Ovary (tissue), 9 donors: ENCODE measurements around the gene SEMA4D. TPM values are rescaled to one million over a fixed set of nuclear protein-coding genes. Genes with fewer than 3 reads are reported as not detected.

Experiments
- DNase-seq, 5 donors: peaks; one replicate each; pipeline ENCODE4 v3.0.0-alpha.2; 2019 to 2020
- H3K27ac ChIP-seq, 2 donors: fragments of 200-600 bp; one replicate each; pipeline versions ENCODE4 v1.5.1 to v1.8.0; 2019 to 2022
- H3K27me3 ChIP-seq: fragments of 200-600 bp; one replicate; pipeline ENCODE4 v1.8.0; 2022
- H3K36me3 ChIP-seq: fragments of 200-600 bp; sonication (generic); one replicate; pipeline ENCODE4 v1.5.1; 2019
- H3K4me1 ChIP-seq: one replicate; pipeline ENCODE4 v1.8.1; 2013; ENCODE audit warnings: mild to moderate bottlenecking, moderate library complexity; ENCODE audit not compliant: insufficient read depth
- H3K4me3 ChIP-seq: fragments of 200-600 bp; sonication (generic); one replicate; pipeline ENCODE4 v1.5.1; 2017
- H3K9me3 ChIP-seq, 2 donors: fragments of 200-600 bp in 1 of 2; sonication (generic) in 1 of 2; one replicate each; pipeline versions ENCODE4 v1.5.1 to v1.8.1; 2013 to 2019; ENCODE audit warnings: mild to moderate bottlenecking in 1 of 2, moderate library complexity in 1 of 2
- EP300 ChIP-seq: sonication (generic); formaldehyde crosslinking; IDR thresholded peaks from one replicate; pipeline ENCODE4 v1.6.1; 2017; ENCODE audit warnings: antibody characterized with exemption
- POLR2A ChIP-seq: fragments of 450-650 bp; IDR thresholded peaks from one replicate; pipeline ENCODE4 v1.6.1; 2017; ENCODE audit warnings: antibody characterized with exemption, mild to moderate bottlenecking, moderate library complexity
- WGBS, 3 donors: extraction: QIAGEN DNeasy Blood & Tissue Kit in 1 of 3; methylation state at CpG; one replicate each; pipeline versions ENCODE4 v1.1.5 to v1.1.7; 2013 to 2017; 5-methylcytosine and 5-hydroxymethylcytosine counted together
- intact Hi-C, 4 donors: fragments of 100-400 bp; cut with DNase I; formaldehyde crosslinking; loops; one replicate each; pipeline versions ENCODE4 v1.11.0 to v1.15.1; 2022 to 2023
- polyA plus RNA-seq, 2 donors: library from polyadenylated mRNA; stranded (reverse); fragments of 200-250 nt in 1 of 2; fragments of 350-450 nt in 1 of 2; fragmentation: Illumina TruSeq in 1 of 2; extraction: RNeasy Lipid Tissue Mini Kit (QIAGEN cat#74804) in 1 of 2; gene quantifications; one replicate each; pipeline ENCODE4 v1.2.3, GENCODE V29; 2013 to 2014
- total RNA-seq, 7 donors: library from RNA; depleted of rRNA in 2 of 7; stranded (reverse); fragments of >200 nt in 2 of 7; fragmentation: NEBNext Ultra II Directional in 3 of 7; extraction: Animal tissue kit (Norgen Biotek cat#: 25700) in 3 of 7; gene quantifications; one replicate each; pipeline versions ENCODE4 v1.1.0 to v1.2.4, GENCODE V29; 2016 to 2023
- TF ChIP-seq, protein P1 (sequence below), 3 donors: fragments of 450-650 bp in 2 of 3; fragments of 200-600 bp in 1 of 3; IDR thresholded peaks; one replicate each; pipeline versions ENCODE4 v1.5.1 to v1.8.0; 2016 to 2022; ENCODE audit warnings: antibody characterized with exemption in 3 of 3, mild to moderate bottlenecking in 1 of 3
- donor health status: DM: no; HTN: no; CAD: no; lungs with moderate emphysema.
- donor health status: DM: no; HTN: no; CAD: no.
- donor health status: Bipolar disorder and iron deficiency.
- donor health status: DM: yes; HTN: yes; CAD: no.
- donor health status: DM: no; HTN: no; CAD: no.
- donor health status: DM: yes; HTN: yes; CAD: no.

Gene SEMA4D
- total and polyA plus RNA-seq, 9 donors = 6.0 to 27.2 (median 16.7) TPM

DNA sequence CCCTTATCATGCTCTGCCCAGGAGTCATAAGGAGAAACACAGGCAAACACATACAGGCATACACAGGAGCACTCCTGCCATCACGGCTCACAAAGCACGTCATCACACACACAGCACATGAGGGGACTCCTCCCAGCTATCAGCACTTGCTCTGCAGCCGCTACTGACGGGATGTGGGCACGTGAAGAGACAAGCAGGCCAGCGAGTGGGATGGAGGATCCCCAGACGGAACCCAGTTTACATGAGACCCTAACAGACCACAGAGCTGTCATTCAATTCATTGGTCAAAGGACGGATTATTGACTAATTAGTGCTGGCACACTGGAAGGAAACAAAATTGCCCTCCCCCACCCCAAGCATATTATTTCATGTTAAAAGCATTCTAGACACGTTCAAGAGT, 53.6 kb downstream of the SEMA4D start:
- H3K4me1 ChIP-seq = peaks cover 6% of the 10 kb centered on the region
- no peak for DNase-seq
- H3K27ac ChIP-seq = no peak overlapping the region
- H3K36me3 ChIP-seq = no peaks in the 10 kb centered on the region
- H3K9me3 ChIP-seq = no peaks in the 10 kb centered on the region
- no peaks in the 10 kb centered on the region for H3K27me3 ChIP-seq
- WGBS, 3 donors = 82 to 84% (median 83%) methylated on average over 9 of the region's 9 CpGs
- TF ChIP-seq, protein P1, sequence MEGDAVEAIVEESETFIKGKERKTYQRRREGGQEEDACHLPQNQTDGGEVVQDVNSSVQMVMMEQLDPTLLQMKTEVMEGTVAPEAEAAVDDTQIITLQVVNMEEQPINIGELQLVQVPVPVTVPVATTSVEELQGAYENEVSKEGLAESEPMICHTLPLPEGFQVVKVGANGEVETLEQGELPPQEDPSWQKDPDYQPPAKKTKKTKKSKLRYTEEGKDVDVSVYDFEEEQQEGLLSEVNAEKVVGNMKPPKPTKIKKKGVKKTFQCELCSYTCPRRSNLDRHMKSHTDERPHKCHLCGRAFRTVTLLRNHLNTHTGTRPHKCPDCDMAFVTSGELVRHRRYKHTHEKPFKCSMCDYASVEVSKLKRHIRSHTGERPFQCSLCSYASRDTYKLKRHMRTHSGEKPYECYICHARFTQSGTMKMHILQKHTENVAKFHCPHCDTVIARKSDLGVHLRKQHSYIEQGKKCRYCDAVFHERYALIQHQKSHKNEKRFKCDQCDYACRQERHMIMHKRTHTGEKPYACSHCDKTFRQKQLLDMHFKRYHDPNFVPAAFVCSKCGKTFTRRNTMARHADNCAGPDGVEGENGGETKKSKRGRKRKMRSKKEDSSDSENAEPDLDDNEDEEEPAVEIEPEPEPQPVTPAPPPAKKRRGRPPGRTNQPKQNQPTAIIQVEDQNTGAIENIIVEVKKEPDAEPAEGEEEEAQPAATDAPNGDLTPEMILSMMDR (IDR thresholded peaks at IDR 0.05) = no peak
- TF ChIP-seq EP300 = no peak
- TF ChIP-seq POLR2A = no peak
- intact Hi-C loops = no loop called here
- no peak overlapping the region for H3K4me3 ChIP-seq

DNA sequence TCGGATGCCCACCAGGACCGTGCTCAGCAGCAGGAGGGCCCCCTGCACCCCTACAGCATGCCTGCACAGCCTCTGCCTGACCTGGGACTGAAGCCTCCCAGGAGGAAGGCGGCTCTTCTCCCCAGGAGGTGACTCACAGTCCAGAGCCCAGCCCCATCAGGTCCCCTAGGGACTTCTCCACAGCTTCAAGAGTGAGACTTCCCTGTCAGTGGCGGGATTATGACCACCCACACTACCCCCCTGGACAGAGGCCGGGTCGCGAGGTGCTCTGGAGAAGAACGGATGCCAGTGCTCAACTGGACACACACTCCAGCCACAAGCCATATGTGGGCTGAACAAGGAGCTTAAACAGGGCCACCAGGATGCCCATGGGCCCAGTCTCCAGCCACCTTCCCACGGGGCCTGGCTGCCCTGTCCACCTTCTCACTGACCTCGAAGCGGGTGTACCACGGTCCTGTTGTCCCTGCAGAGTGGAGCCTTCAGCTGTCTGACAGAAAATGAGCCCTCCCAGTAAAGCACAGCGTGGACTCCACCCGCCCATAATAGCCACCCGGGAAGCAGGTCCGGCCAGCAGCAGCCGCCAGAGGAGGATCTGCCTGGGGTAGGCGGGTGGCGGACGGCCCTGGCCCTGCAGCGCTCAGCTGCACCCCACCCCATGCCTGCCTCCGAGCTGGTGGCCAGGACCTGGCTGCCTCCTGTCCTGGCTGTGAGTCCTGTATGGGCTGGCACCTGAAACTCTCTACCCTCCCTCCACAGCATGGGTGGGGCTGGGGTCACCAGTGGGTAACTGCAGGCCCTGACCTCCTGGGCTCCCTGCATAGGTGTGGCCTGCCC, 54.7 kb downstream of the SEMA4D start:
- Histone ChIP-seq H3K9me3 (no peaks in the 10 kb centered on the region), H3K27me3 (no peaks in the 10 kb centered on the region), H3K36me3 (no peaks in the 10 kb centered on the region), H3K4me3 (no peak overlapping the region), H3K27ac (no peak overlapping the region), H3K4me1 (peaks cover 6% of the 10 kb centered on the region)
- TF ChIP-seq, protein P1 (IDR thresholded peaks at IDR 0.05) = no peak
- no peak for TF ChIP-seq POLR2A
- no peak for TF ChIP-seq EP300
- 87 to 89% (median 88%) methylated on average over 21 to 22 of the region's 22 CpGs for WGBS, 3 donors
- no peak for DNase-seq
- intact Hi-C loops = no loop called here

DNA sequence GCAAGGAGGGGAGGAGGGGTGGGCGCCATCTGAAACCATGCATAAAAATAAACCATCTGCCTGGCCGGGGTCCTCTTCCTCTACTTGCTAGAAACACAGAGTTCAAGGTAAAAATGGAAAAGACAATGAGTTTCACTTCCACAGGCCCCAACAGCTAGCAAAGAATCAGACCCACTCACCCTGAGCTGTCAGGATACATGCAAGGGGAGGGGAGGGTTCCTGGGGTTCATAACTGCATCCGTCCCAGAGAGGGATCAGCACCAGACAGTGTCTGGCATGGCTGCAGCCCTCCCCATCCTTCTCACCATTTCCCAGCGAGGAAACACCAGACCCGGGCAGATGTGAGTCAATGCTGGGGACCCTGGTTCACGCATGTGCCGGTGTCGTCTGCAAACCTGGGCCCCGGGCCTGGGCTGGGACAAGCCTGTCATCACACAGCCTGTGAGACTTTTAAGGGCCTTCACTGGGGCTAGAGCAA, 55.4 kb downstream of the SEMA4D start:
- H3K4me1 ChIP-seq = peaks cover 6% of the 10 kb centered on the region
- TF ChIP-seq EP300 (no peak), POLR2A (no peak)
- TF ChIP-seq, protein P1 (IDR thresholded peaks at IDR 0.05) = no peak
- no peaks in the 10 kb centered on the region for H3K27me3 ChIP-seq
- no peaks in the 10 kb centered on the region for H3K9me3 ChIP-seq
- intact Hi-C loops = no loop called here
- 59 to 66% (median 59%) methylated on average over 9 of the region's 9 CpGs for WGBS, 3 donors
- no peak overlapping the region for H3K27ac ChIP-seq
- no peak overlapping the region for H3K4me3 ChIP-seq
- no peak for DNase-seq
- no peaks in the 10 kb centered on the region for H3K36me3 ChIP-seq

DNA sequence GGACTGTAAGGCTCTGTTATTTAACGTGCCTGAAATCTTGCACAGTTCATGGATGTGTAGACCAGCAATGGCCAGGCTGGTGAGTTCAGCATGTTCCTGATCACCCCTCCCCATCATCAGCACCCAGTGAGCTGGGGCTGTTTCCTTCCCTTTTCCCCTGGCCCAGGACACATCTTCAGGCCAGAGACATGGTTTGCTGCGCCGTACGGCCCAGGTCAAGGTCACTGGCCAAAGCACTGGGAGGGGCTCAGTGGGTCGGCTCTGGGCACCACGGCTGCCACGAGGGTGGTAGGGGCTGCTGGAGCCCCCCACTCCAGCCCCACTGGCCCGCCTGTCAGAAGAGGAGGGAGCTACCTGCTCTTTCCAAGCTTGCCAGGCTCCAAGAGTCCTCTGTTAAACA, 55.9 kb downstream of the SEMA4D start:
- TF ChIP-seq POLR2A = no peak
- TF ChIP-seq EP300 = no peak
- TF ChIP-seq, protein P1 (IDR thresholded peaks at IDR 0.05) = no peak
- H3K9me3 ChIP-seq = no peaks in the 10 kb centered on the region
- intact Hi-C loops = no loop called here
- H3K4me1 ChIP-seq = peaks cover 6% of the 10 kb centered on the region
- no peaks in the 10 kb centered on the region for H3K36me3 ChIP-seq
- no peak overlapping the region for H3K4me3 ChIP-seq
- DNase-seq = no peak
- 48 to 70% (median 58%) methylated on average over 8 of the region's 8 CpGs for WGBS, 3 donors
- H3K27ac ChIP-seq = no peak overlapping the region
- no peaks in the 10 kb centered on the region for H3K27me3 ChIP-seq
